CD1c-positive myeloid dendritic cell (primary cell): Measurements from ENCODE around the gene MTCL3.

Source experiments
- DNase-seq: peaks from one replicate; pipeline ENCODE4 v3.0.0-alpha.2; 2016; ENCODE audit errors: extremely low spot score

Gene MTCL3

GRCh38 chr6:127518710-127519468 is at the start of gene MTCL3:
Gene MTCL3, minus strand, starts transcription at chr6:127519335.
- DNase-seq, result no peak

GRCh38 chr6:127567476-127567875 is 48.3 kb upstream of the MTCL3 start:
- no peak for DNase-seq

- no peak for DNase-seq
Measured at GRCh38 chr6:127566651-127567050, 47.5 kb upstream of the MTCL3 start.

- DNase-seq, result no peak
Measured at GRCh38 chr6:127566119-127566518, 47.0 kb upstream of the MTCL3 start.

GRCh38 chr6:127564761-127565160 is 45.6 kb upstream of the MTCL3 start:
- no peak for DNase-seq

GRCh38 chr6:127561660-127562059 is 42.5 kb upstream of the MTCL3 start:
- DNase-seq, result no peak

- no peak for DNase-seq
Measured at GRCh38 chr6:127554435-127555006, 35.4 kb upstream of the MTCL3 start.

- no peak for DNase-seq
Measured at GRCh38 chr6:127550403-127550802, 31.3 kb upstream of the MTCL3 start.

GRCh38 chr6:127547904-127548649 is 28.9 kb upstream of the MTCL3 start:
- no peak for DNase-seq

- DNase-seq, result peak; percentile 17
Measured at GRCh38 chr6:127547215-127547614, 28.1 kb upstream of the MTCL3 start.

GRCh38 chr6:127539272-127539671 is 20.1 kb upstream of the MTCL3 start:
- DNase-seq, result peak; percentile 44

GRCh38 chr6:127538750-127539264 is 19.7 kb upstream of the MTCL3 start:
- no peak for DNase-seq

- peak; percentile 51 for DNase-seq
Measured at GRCh38 chr6:127533736-127534135, 14.6 kb upstream of the MTCL3 start.

GRCh38 chr6:127533011-127533410 is 13.9 kb upstream of the MTCL3 start:
- no peak for DNase-seq

GRCh38 chr6:127522714-127523113 is 3.6 kb upstream of the MTCL3 start:
- DNase-seq, result no peak

- DNase-seq, result no peak
Measured at GRCh38 chr6:127520066-127520465, 931 bp upstream of the MTCL3 start.

- DNase-seq, result no peak
Measured at GRCh38 chr6:127519469-127519785, 292 bp upstream of the MTCL3 start.

- DNase-seq, result no peak
Measured at GRCh38 chr6:127518191-127518709, 885 bp downstream of the MTCL3 start.

GRCh38 chr6:127517693-127518092 is 1.4 kb downstream of the MTCL3 start:
- DNase-seq, result no peak

- peak; percentile 38 for DNase-seq
Measured at GRCh38 chr6:127516662-127517273, 2.4 kb downstream of the MTCL3 start.

GRCh38 chr6:127515794-127516661 is 3.1 kb downstream of the MTCL3 start:
- DNase-seq, result peak; percentile 46
